ELF-1 (cell line): ENCODE data around the gene SCMH1.
A peak's percentile ranks its signal among the peaks of the same experiment; 100 is the strongest.

ENCODE experiments used
- DNase-seq: peaks from one replicate; pipeline ENCODE4 v3.0.0-alpha.2; 2016; ENCODE audit warnings: low read depth, low spot score

Gene SCMH1

GRCh38 chr1:41003640-41004220 lies 238.4 kb downstream of the SCMH1 start:
- DNase-seq: peak; percentile 74

- DNase-seq: no peak
Measured at GRCh38 chr1:41003127-41003639, 238.9 kb downstream of the SCMH1 start.

GRCh38 chr1:40998668-40999067 lies 243.4 kb downstream of the SCMH1 start:
- DNase-seq: no peak

GRCh38 chr1:40997096-40997495 lies 245.0 kb downstream of the SCMH1 start:
- no peak for DNase-seq

- DNase-seq: no peak
Measured at GRCh38 chr1:40989066-40989465, 253.0 kb downstream of the SCMH1 start.

- DNase-seq: no peak
Measured at GRCh38 chr1:40988280-40988679, 253.8 kb downstream of the SCMH1 start.

- DNase-seq: no peak
Measured at GRCh38 chr1:40987439-40988276, 254.4 kb downstream of the SCMH1 start.

GRCh38 chr1:40986956-40987355 lies 255.2 kb downstream of the SCMH1 start:
- no peak for DNase-seq

- DNase-seq: no peak
Measured at GRCh38 chr1:40986328-40986783, 255.8 kb downstream of the SCMH1 start.

- no peak for DNase-seq
Measured at GRCh38 chr1:40985875-40986274, 256.2 kb downstream of the SCMH1 start.

GRCh38 chr1:40985161-40985560 lies 256.9 kb downstream of the SCMH1 start:
- no peak for DNase-seq

GRCh38 chr1:40984531-40984930 lies 257.6 kb downstream of the SCMH1 start:
- DNase-seq: no peak

- DNase-seq: no peak
Measured at GRCh38 chr1:40984066-40984465, 258.0 kb downstream of the SCMH1 start.

- no peak for DNase-seq
Measured at GRCh38 chr1:40983286-40983685, 258.8 kb downstream of the SCMH1 start.

GRCh38 chr1:40982721-40983120 lies 259.4 kb downstream of the SCMH1 start:
- no peak for DNase-seq

- no peak for DNase-seq
Measured at GRCh38 chr1:40981691-40982448, 260.2 kb downstream of the SCMH1 start.

- peak; percentile 69 for DNase-seq
Measured at GRCh38 chr1:40980453-40981121, 261.5 kb downstream of the SCMH1 start.

GRCh38 chr1:40980068-40980452 lies 262.0 kb downstream of the SCMH1 start:
- no peak for DNase-seq

GRCh38 chr1:40979241-40980067 lies 262.7 kb downstream of the SCMH1 start, which contains the start of gene CTPS1:
Gene CTPS1, plus strand, starts transcription at chr1:40979696. Its CDS starts 3,595 bp downstream, at chr1:40983291.
- peak; percentile 95 for DNase-seq

GRCh38 chr1:40978886-40979240 lies 263.2 kb downstream of the SCMH1 start:
- no peak for DNase-seq

GRCh38 chr1:40977716-40978115 lies 264.4 kb downstream of the SCMH1 start:
- DNase-seq: peak; percentile 50
